Cardiac muscle cell (in vitro differentiated cells and primary cell): ENCODE data around the gene SPDYE3. TPM values are rescaled to one million over a fixed set of nuclear protein-coding genes. Genes with fewer than 3 reads are reported as not detected.
A peak's percentile ranks its signal among the peaks of the same experiment; 100 is the strongest.
"Not testable (repeated sequence)": the region's sequence is repeated elsewhere in the genome, so short reads cannot be mapped to it uniquely, and the experiment has no call there.

Source experiments
- DNase-seq, 2 donors: peaks; one replicate each; pipeline versions ENCODE4 v3.0.0 to v3.0.0-alpha.2; 2010 to 2017; ENCODE audit warnings: low read depth in 1 of 2, low spot score in 1 of 2
- H3K27ac ChIP-seq: fragments of 200-600 bp; sonication (generic); 2 replicates; pipeline ENCODE4 v1.5.1; 2016
- H3K27me3 ChIP-seq: fragments of 200-600 bp; sonication (generic); 2 replicates; pipeline ENCODE4 v1.6.0; 2016; ENCODE audit warnings: control low read depth
- H3K36me3 ChIP-seq: fragments of 200-600 bp; sonication (generic); 2 replicates; pipeline ENCODE4 v1.5.1; 2016; ENCODE audit warnings: control low read depth
- H3K4me1 ChIP-seq: fragments of 200-600 bp; sonication (generic); 2 replicates; pipeline ENCODE4 v1.8.1; 2017; ENCODE audit warnings: low read depth, mild to moderate bottlenecking, mixed run types
- H3K4me3 ChIP-seq: fragments of 200-600 bp; sonication (generic); 2 replicates; pipeline ENCODE4 v1.5.1; 2016; ENCODE audit warnings: mild to moderate bottlenecking
- H3K9me3 ChIP-seq: fragments of 200-600 bp; sonication (generic); 2 replicates; pipeline ENCODE4 v1.5.1; 2017; ENCODE audit warnings: low read depth, mild to moderate bottlenecking, control low read depth
- CTCF ChIP-seq: IDR thresholded peaks from 2 replicates; pipeline ENCODE4 v1.5.1; 2012; ENCODE audit warnings: low read depth, mild to moderate bottlenecking, low read length
- polyA plus RNA-seq: library from polyadenylated mRNA; unstranded; fragments of >200 nt; fragmentation: Nextera tagmentation; extraction: Ambion mirVana; gene quantifications from 2 replicates; pipeline ENCODE4 v1.2.1, GENCODE V29; 2016
- total RNA-seq: library from RNA; depleted of rRNA; stranded (reverse); fragments of >200 nt; gene quantifications from 2 replicates; pipeline ENCODE4 v1.2.3, GENCODE V29; 2016

The SPDYE3 gene, protein sequence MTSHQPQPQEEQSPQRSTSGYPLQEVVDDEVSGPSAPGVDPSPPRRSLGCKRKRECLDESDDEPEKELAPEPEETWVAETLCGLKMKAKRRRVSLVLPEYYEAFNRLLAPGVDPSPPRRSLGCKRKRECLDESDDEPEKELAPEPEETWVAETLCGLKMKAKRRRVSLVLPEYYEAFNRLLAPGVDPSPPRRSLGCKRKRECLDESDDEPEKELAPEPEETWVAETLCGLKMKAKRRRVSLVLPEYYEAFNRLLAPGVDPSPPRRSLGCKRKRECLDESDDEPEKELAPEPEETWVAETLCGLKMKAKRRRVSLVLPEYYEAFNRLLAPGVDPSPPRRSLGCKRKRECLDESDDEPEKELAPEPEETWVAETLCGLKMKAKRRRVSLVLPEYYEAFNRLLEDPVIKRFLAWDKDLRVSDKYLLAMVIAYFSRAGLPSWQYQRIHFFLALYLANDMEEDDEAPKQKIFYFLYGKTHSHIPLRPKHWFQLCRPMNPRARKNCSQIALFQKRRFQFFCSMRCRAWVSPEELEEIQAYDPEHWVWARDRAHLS
- total RNA-seq, result not detected in 2 replicates
- polyA plus RNA-seq, result 6.7 and 8.9 TPM in 2 replicates

GRCh38 chr7:100307402-100307801, at the start of gene SPDYE3:
Gene SPDYE3 (plus strand): TSS chr7:100307702. CDS start chr7:100307886, 184 bp downstream.
- not testable (repeated sequence) for H3K27ac ChIP-seq, H3K36me3 ChIP-seq, H3K9me3 ChIP-seq, H3K4me1 ChIP-seq, H3K27me3 ChIP-seq, DNase-seq, H3K4me3 ChIP-seq

DNA sequence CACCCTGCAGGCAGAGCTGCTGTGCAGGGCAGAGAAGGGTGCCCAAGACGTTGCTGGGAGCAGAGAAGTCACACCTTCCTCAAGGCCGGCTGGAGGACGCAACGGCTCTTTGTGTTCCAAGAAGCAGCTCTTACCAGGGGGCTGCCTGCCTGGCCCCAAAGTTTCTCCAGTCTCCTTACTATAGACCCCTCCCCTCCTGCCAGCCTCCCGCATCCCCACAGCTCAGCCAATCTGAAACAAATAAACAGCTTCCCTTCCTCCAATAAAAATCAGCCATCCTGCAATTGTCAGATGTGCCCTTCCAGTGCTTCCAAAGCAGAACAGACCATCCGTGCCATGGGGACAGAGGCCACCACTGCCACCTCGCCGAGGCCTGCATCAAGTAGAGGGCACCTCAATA, 47.5 kb upstream of the SPDYE3 start:
- not testable (repeated sequence) for DNase-seq, H3K4me1 ChIP-seq, H3K36me3 ChIP-seq, H3K27ac ChIP-seq, H3K4me3 ChIP-seq, H3K27me3 ChIP-seq, H3K9me3 ChIP-seq

DNA sequence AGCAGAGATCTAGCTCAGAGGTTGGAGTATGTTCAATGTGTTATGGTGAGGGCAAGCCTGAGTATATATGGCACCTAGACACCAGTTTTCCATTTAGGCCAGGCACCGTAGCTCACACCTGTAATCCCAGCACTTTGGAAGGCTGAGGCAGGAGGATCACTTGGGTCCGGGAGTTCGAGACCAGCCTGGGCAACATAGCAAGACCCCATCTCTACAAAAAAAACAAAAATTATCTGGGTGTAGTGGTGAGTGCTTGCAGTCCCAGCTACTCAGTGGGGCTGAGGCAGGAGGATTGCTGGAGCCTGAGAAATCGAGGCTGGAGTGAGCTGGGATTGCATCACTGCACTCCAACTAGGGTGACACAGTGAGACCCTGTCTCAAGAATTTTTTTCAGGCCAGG, 44.6 kb upstream of the SPDYE3 start:
- H3K9me3 ChIP-seq, H3K4me1 ChIP-seq, H3K36me3 ChIP-seq, DNase-seq, H3K27ac ChIP-seq, H3K27me3 ChIP-seq, H3K4me3 ChIP-seq: not testable (repeated sequence)

GRCh38 chr7:100264223-100264622, 43.3 kb upstream of the SPDYE3 start:
- H3K27ac ChIP-seq, H3K27me3 ChIP-seq, DNase-seq, H3K4me1 ChIP-seq, H3K9me3 ChIP-seq, H3K36me3 ChIP-seq, H3K4me3 ChIP-seq: not testable (repeated sequence)

- H3K4me1 ChIP-seq, H3K9me3 ChIP-seq, DNase-seq: not testable (repeated sequence)
These were observed 42.8 kb upstream of the SPDYE3 start for GRCh38 chr7:100264669-100265165.

GRCh38 chr7:100265851-100266250, 41.7 kb upstream of the SPDYE3 start:
- H3K27me3 ChIP-seq, H3K27ac ChIP-seq, DNase-seq, H3K4me3 ChIP-seq, H3K9me3 ChIP-seq, H3K4me1 ChIP-seq, H3K36me3 ChIP-seq: not testable (repeated sequence)

More at GRCh38 chr7:100264669-100265165, 42.8 kb upstream of the SPDYE3 start:
- H3K4me3 ChIP-seq, H3K36me3 ChIP-seq, H3K27me3 ChIP-seq, H3K27ac ChIP-seq: not testable (repeated sequence)

GRCh38 chr7:100266576-100267354, 40.7 kb upstream of the SPDYE3 start:
- H3K27me3 ChIP-seq, result no peaks in the 10 kb centered on the region
- peaks cover 7% of the 10 kb centered on the region for H3K4me1 ChIP-seq
- TF ChIP-seq CTCF, result no peak
- no peak for DNase-seq
- no peaks in the 10 kb centered on the region for H3K36me3 ChIP-seq
- no peak overlapping the region for H3K27ac ChIP-seq
- H3K9me3 ChIP-seq, result no peaks in the 10 kb centered on the region
- no peak overlapping the region for H3K4me3 ChIP-seq

- no peak overlapping the region for H3K4me3 ChIP-seq
- H3K4me1 ChIP-seq, result peaks cover 7% of the 10 kb centered on the region
- no peak overlapping the region for H3K27ac ChIP-seq
- H3K27me3 ChIP-seq, result no peaks in the 10 kb centered on the region
- no peak for TF ChIP-seq CTCF
- DNase-seq, result no peak
- no peaks in the 10 kb centered on the region for H3K36me3 ChIP-seq
- H3K9me3 ChIP-seq, result no peaks in the 10 kb centered on the region
These were observed 39.9 kb upstream of the SPDYE3 start for GRCh38 chr7:100267648-100268047.

- not testable (repeated sequence) for H3K27ac ChIP-seq, H3K9me3 ChIP-seq, H3K4me3 ChIP-seq, H3K27me3 ChIP-seq, H3K36me3 ChIP-seq, DNase-seq, H3K4me1 ChIP-seq
These were observed 38.6 kb upstream of the SPDYE3 start for GRCh38 chr7:100268882-100269281.

- H3K36me3 ChIP-seq, H3K4me3 ChIP-seq: not testable (repeated sequence)
- peak overlapping the region; percentile 60 for H3K27ac ChIP-seq
These were observed 38.0 kb upstream of the SPDYE3 start for GRCh38 chr7:100269306-100270045.

More at GRCh38 chr7:100269306-100270045, 38.0 kb upstream of the SPDYE3 start:
- H3K27me3 ChIP-seq, H3K9me3 ChIP-seq, H3K4me1 ChIP-seq: not testable (repeated sequence)
- peak in 1 of 2 donors; percentile 66 for DNase-seq
